Measurements from ENCODE around the gene MAP2K5. TPM values are rescaled to one million over a fixed set of nuclear protein-coding genes. Genes with fewer than 3 reads are reported as not detected.

MAP2K5 gene
- total and polyA plus RNA-seq, 10 of the 15 experiments (the other 5 are each of a cell fraction or from before 2014, with no cell fraction given) = 1.3 to 19.4 (median 9.6) TPM

GRCh38 chr15:67587331-67587730, 44.8 kb downstream of the MAP2K5 start:
- Histone ChIP-seq H3K27ac (ENCODE audit: control insufficient read depth, insufficient read depth) (no peak overlapping the region), H3K79me2 (ENCODE audit: control insufficient read depth, insufficient read depth, low read length) (no peaks in the 10 kb centered on the region), H3K4me2 (ENCODE audit: control insufficient read depth, insufficient read depth) (no peak overlapping the region), H3K4me1 (ENCODE audit: control insufficient read depth, insufficient read depth, low read length) (no peaks in the 10 kb centered on the region), H3K4me3 (no peak overlapping the region), H3K27me3 (replicated peaks in 1 of 2; ENCODE audit: control insufficient read depth in 2 of 2, insufficient read depth in 2 of 2, low read length in 1 of 2) (no peaks in the 10 kb centered on the region), H3K36me3 (ENCODE audit: control insufficient read depth in 2 of 2, insufficient read depth in 2 of 2, low read length in 1 of 2) (peaks cover 0 to 5% of the 10 kb centered on the region in 2 experiments; a peak in 1 of 4 replicates), H3K9me3 (replicated peaks; ENCODE audit: control insufficient read depth, insufficient read depth, low read length) (no peaks in the 10 kb centered on the region), H3K9ac (ENCODE audit: control insufficient read depth, insufficient read depth, low read length) (no peak overlapping the region), H2AFZ (ENCODE audit: control insufficient read depth, low read depth, low read length) (no peak overlapping the region), H4K20me1 (ENCODE audit: control insufficient read depth, insufficient read depth) (no peaks in the 10 kb centered on the region)
- RAD21 ChIA-PET (ENCODE audit: unreplicated experiment) = no interaction called here
- ATAC-seq (no peak), FAIRE-seq (no peak), DNase-seq (ENCODE audit: low read depth, low spot score) (no peak)
- POLR2A ChIA-PET = no interaction called here
- intact Hi-C loops (cut with micrococcal nuclease; ENCODE audit: unreplicated experiment) = no loop called here
- WGBS (ENCODE audit: insufficient coverage, insufficient replicate concordance, low lambda C conversion rate, missing lambda C conversion rate) = 99% methylated on average over 7 of the region's 7 CpGs
- in situ Hi-C loops (cut with MboI) = no loop called here
- no peak for TF ChIP-seq BHLHE40 (IDR thresholded peaks at IDR 0.05; ENCODE audit: borderline replicate concordance in 1 of 2, low read depth in 2 of 2, low read length in 1 of 2)
- TF ChIP-seq ZBTB40 (IDR thresholded peaks at IDR 0.05; ENCODE audit: borderline replicate concordance) = no peak
- no peak for TF ChIP-seq E4F1 (IDR thresholded peaks at IDR 0.05; ENCODE audit: borderline replicate concordance, partially characterized antibody)
- no peak for TF ChIP-seq PAX8 (IDR thresholded peaks at IDR 0.05)
- no TSS peak for BruUV-seq (replicated peaks)
- CTCF ChIA-PET = interaction anchor here (0.9 to 1.5 kb wide), 3 partner anchors 12 to 66 kb away, joined by 3 read pairs; no protein-coding TSS in a partner anchor
- SMC1A ChIA-PET (ENCODE audit: uncharacterized antibody, unreplicated experiment) = interaction anchor here (1.4 to 3.4 kb wide), 3 partner anchors 12 to 16 kb away, joined by 3 to 9 read pairs (median 3); no protein-coding TSS in a partner anchor

Data from GM12878 (cell line).